Mesothelial cell of epicardium (in vitro differentiated cells): ENCODE results near the gene CHFR. TPM values are rescaled to one million over a fixed set of nuclear protein-coding genes. Genes with fewer than 3 reads are reported as not detected.

Experiments
- DNase-seq, 2 experiments: peaks; one replicate each; pipeline ENCODE4 v3.0.0; 2021; ENCODE audit warnings: low spot score in 2 of 2; ENCODE audit not compliant: unreplicated experiment in 2 of 2
- H3K27ac Mint-ChIP-seq: 2 replicates; pipeline ENCODE4 v1.8.0; 2021; ENCODE audit warnings: mixed read lengths
- H3K27me3 Mint-ChIP-seq: 2 replicates; pipeline ENCODE4 v1.8.0; 2021; ENCODE audit warnings: low read depth, mixed read lengths
- H3K36me3 Mint-ChIP-seq: 2 replicates; pipeline ENCODE4 v1.8.0; 2021; ENCODE audit warnings: mixed read lengths
- H3K4me1 Mint-ChIP-seq: 2 replicates; pipeline ENCODE4 v1.8.0; 2021; ENCODE audit warnings: mixed read lengths
- H3K4me3 Mint-ChIP-seq: 2 replicates; pipeline ENCODE4 v1.8.0; 2021; ENCODE audit warnings: mild to moderate bottlenecking, moderate library complexity, mixed read lengths
- H3K9me3 Mint-ChIP-seq: 2 replicates; pipeline ENCODE4 v1.8.0; 2021; ENCODE audit warnings: mixed read lengths
- total RNA-seq: library from RNA; stranded (reverse); gene quantifications from 3 replicates; pipeline ENCODE4 v1.2.1, GENCODE V29; 2021
- TF ChIP-seq, protein P1 (sequence below): fragments of 200-600 bp; sonication (generic); IDR thresholded peaks from one replicate; pipeline ENCODE4 v1.5.0; 2021; ENCODE audit warnings: antibody characterized with exemption; ENCODE audit not compliant: unreplicated experiment

Gene CHFR
- total RNA-seq, 1 donor from 2014 or later: 47.7 TPM

DNA sequence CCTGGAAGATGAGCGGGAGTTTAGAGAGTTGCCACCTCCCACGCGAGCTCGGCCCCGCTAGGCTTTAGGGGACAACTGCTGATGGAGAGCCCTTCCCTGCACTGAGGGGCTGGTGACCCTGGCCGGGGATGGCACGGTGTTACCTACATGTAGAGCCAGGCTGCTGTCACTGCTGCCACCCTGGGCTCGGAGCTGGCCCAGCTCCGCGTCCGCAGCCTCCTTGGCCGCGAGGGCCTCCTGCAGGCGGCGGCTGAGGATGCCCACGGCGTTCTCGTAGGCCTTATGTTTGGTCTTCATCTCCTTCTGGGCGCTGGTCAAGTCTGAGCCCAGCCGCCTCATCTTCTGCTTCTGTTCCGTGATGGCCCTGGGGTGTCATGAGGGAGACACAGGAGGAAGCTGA, 101.2 kb downstream of the CHFR start:
- Mint-ChIP-seq H3K9me3 (no peaks in the 10 kb centered on the region), H3K36me3 (peaks cover 42% of the 10 kb centered on the region), H3K27ac (no peak overlapping the region), H3K4me3 (no peak overlapping the region), H3K4me1 (no peaks in the 10 kb centered on the region), H3K27me3 (no peaks in the 10 kb centered on the region)
- no peak for DNase-seq
- TF ChIP-seq, protein P1, sequence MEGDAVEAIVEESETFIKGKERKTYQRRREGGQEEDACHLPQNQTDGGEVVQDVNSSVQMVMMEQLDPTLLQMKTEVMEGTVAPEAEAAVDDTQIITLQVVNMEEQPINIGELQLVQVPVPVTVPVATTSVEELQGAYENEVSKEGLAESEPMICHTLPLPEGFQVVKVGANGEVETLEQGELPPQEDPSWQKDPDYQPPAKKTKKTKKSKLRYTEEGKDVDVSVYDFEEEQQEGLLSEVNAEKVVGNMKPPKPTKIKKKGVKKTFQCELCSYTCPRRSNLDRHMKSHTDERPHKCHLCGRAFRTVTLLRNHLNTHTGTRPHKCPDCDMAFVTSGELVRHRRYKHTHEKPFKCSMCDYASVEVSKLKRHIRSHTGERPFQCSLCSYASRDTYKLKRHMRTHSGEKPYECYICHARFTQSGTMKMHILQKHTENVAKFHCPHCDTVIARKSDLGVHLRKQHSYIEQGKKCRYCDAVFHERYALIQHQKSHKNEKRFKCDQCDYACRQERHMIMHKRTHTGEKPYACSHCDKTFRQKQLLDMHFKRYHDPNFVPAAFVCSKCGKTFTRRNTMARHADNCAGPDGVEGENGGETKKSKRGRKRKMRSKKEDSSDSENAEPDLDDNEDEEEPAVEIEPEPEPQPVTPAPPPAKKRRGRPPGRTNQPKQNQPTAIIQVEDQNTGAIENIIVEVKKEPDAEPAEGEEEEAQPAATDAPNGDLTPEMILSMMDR: no peak

DNA sequence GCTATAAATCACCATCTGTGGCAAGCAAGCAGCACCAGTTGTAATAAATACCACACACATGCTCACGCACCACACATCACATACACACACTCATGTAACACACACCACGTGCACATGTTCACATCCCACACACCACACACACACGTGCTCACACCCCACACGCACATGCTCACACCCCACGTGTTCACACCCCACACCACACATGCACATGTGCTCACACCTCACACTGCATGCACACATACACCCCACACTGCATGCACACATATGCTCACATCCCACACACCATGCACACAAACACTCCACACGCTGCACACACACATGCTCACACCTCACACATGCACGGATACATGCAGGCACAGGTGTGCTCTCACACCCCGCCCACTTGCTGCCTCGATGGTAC, 102.8 kb downstream of the CHFR start:
- Mint-ChIP-seq H3K27me3 (no peaks in the 10 kb centered on the region), H3K4me1 (no peaks in the 10 kb centered on the region), H3K27ac (no peak overlapping the region), H3K9me3 (no peaks in the 10 kb centered on the region), H3K36me3 (peaks cover 51% of the 10 kb centered on the region), H3K4me3 (no peak overlapping the region)
- TF ChIP-seq, protein P1: no peak
- no peak for DNase-seq

DNA sequence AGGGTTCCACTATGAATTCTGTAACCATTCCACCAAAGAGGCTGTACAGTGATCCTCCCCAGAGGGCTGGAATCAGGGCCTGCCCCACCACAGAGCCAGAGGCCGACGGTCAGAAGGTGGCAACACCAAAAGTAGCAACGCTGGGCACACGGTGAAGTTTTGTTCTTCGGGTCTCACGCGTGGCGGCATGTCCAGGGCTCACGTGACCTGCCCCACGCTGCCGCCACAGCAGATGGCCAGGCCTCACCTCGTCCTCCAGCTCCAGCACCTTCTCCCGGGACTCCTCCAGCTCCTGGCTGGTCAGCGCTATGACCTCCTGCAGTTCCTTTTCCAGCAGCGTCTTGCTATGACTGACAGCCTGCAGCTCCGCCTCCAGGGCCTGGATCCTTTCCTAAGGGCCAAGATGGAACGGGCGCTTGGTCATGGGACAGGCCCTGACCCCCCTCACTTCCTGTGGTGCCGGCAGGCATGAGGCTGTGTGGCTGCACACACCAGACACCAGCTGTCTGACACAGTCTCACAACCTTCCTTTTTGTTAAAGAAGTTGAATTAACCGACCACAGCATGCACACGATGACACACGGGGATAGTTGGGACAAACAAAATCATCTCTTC, 103.4 kb downstream of the CHFR start:
- peaks cover 48% of the 10 kb centered on the region for H3K36me3 Mint-ChIP-seq
- no peak overlapping the region for H3K27ac Mint-ChIP-seq
- TF ChIP-seq, protein P1: no peak
- H3K4me3 Mint-ChIP-seq: no peak overlapping the region
- H3K9me3 Mint-ChIP-seq: no peaks in the 10 kb centered on the region
- no peaks in the 10 kb centered on the region for H3K27me3 Mint-ChIP-seq
- H3K4me1 Mint-ChIP-seq: no peaks in the 10 kb centered on the region
- no peak for DNase-seq

Other genes with a start within 250 kb of the CHFR start
- gene POLE, start 200.3 kb downstream of the CHFR start, total RNA-seq: 114 to 124 TPM (median 122 TPM) in 3 replicates
- gene PXMP2, start 200.0 kb downstream of the CHFR start, total RNA-seq: 23.6 to 25.2 TPM (median 25.0 TPM) in 3 replicates
- 23.5 to 26.6 TPM (median 24.5 TPM) in 3 replicates for gene PGAM5, start 176.8 kb downstream of the CHFR start, total RNA-seq
- gene ANKLE2, start 125.8 kb downstream of the CHFR start, total RNA-seq: 89.8 to 98.9 TPM (median 93.8 TPM) in 3 replicates
- gene GOLGA3, start 58.7 kb downstream of the CHFR start, total RNA-seq: 62.0 to 63.8 TPM (median 62.2 TPM) in 3 replicates
- 31.3 to 33.5 TPM (median 31.3 TPM) in 3 replicates for gene ZNF605, start 68.7 kb upstream of the CHFR start, total RNA-seq
- 21.0 to 23.9 TPM (median 21.7 TPM) in 3 replicates for gene ZNF26, start 98.8 kb upstream of the CHFR start, total RNA-seq
- 95.9 to 101 TPM (median 96.1 TPM) in 3 replicates for gene ZNF84, start 149.9 kb upstream of the CHFR start, total RNA-seq
- 26.5 to 29.2 TPM (median 29.1 TPM) in 3 replicates for gene ZNF140, start 193.3 kb upstream of the CHFR start, total RNA-seq
- 5.6 to 6.2 TPM (median 5.8 TPM) in 3 replicates for gene ZNF891, start 242.7 kb upstream of the CHFR start, total RNA-seq
- 26.0 to 30.6 TPM (median 27.6 TPM) in 3 replicates for gene ZNF10, start 243.0 kb upstream of the CHFR start, total RNA-seq